AG04449 (cell line): ENCODE data around the gene PPP1R14B.

ENCODE experiments used
- CTCF ChIA-PET: fragments of 350-600 bp; formaldehyde crosslinking; extraction: SDS; loops from one replicate; lab custom pipeline; 2021; ENCODE audit warnings: antibody characterized with exemption; lab: Yijun Ruan, JAX
- POLR2A ChIA-PET: fragments of 400-600, 350-600 bp; formaldehyde crosslinking; extraction: SDS; loops from one replicate; lab custom pipeline; 2020; ENCODE audit warnings: antibody characterized with exemption, inconsistent platforms; lab: Yijun Ruan, JAX
- DNase-seq: peaks from one replicate; pipeline ENCODE4 v3.0.0-alpha.2; 2010; ENCODE audit warnings: low read depth, low spot score
- H3K4me3 ChIP-seq: 2 replicates; pipeline ENCODE4 v1.5.1; 2011; ENCODE audit warnings: low read depth, mild to moderate bottlenecking, control low read depth, low read length
- TF ChIP-seq, protein P1 (sequence below): IDR thresholded peaks from one replicate; pipeline ENCODE4 v1.5.1; 2011; ENCODE audit warnings: mild to moderate bottlenecking, moderate library complexity, low read length, control low read depth, inconsistent platforms; ENCODE audit not compliant: insufficient read depth; ENCODE audit errors: missing control alignments

Gene PPP1R14B

GRCh38 chr11:64210301-64211020 lies 36.3 kb downstream of the PPP1R14B start:
- POLR2A ChIA-PET: no interaction called here

DNA sequence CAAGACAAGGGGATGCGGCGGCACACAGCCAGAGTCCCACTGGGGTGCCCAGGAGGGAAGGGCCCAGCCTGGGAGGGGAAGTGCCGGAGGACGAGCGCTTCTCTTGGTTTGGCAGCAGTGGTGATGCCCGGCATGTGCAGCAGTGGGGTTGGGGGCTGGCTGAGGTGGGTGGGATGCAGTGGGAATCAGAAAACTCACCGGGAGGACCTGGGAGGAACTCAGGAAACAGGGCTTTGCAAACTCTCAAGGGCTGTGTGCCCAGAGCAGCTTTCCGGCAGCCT lies 37.2 kb downstream of the PPP1R14B start:
- no peak overlapping the region for H3K4me3 ChIP-seq
- CTCF ChIA-PET: interaction anchor here (7.9 to 11.7 kb wide), 3 partner anchors 15 to 93 kb away, joined by 56 to 305 read pairs (median 121); partner anchors contain the start of genes CATSPERZ, ESRRA, NUDT22 and STIP1
- DNase-seq: no peak
- TF ChIP-seq, protein P1, sequence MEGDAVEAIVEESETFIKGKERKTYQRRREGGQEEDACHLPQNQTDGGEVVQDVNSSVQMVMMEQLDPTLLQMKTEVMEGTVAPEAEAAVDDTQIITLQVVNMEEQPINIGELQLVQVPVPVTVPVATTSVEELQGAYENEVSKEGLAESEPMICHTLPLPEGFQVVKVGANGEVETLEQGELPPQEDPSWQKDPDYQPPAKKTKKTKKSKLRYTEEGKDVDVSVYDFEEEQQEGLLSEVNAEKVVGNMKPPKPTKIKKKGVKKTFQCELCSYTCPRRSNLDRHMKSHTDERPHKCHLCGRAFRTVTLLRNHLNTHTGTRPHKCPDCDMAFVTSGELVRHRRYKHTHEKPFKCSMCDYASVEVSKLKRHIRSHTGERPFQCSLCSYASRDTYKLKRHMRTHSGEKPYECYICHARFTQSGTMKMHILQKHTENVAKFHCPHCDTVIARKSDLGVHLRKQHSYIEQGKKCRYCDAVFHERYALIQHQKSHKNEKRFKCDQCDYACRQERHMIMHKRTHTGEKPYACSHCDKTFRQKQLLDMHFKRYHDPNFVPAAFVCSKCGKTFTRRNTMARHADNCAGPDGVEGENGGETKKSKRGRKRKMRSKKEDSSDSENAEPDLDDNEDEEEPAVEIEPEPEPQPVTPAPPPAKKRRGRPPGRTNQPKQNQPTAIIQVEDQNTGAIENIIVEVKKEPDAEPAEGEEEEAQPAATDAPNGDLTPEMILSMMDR: no peak
- POLR2A ChIA-PET: no interaction called here

More at GRCh38 chr11:64210301-64211020, 36.3 kb downstream of the PPP1R14B start:
- H3K4me3 ChIP-seq: no peak overlapping the region
- DNase-seq: no peak
- CTCF ChIA-PET: interaction anchor here (1.6 to 11.7 kb wide), 4 partner anchors 14 to 92 kb away, joined by 4 to 305 read pairs (median 88); partner anchors contain the start of genes CATSPERZ, ESRRA, NUDT22 and STIP1
- TF ChIP-seq, protein P1: no peak

DNA sequence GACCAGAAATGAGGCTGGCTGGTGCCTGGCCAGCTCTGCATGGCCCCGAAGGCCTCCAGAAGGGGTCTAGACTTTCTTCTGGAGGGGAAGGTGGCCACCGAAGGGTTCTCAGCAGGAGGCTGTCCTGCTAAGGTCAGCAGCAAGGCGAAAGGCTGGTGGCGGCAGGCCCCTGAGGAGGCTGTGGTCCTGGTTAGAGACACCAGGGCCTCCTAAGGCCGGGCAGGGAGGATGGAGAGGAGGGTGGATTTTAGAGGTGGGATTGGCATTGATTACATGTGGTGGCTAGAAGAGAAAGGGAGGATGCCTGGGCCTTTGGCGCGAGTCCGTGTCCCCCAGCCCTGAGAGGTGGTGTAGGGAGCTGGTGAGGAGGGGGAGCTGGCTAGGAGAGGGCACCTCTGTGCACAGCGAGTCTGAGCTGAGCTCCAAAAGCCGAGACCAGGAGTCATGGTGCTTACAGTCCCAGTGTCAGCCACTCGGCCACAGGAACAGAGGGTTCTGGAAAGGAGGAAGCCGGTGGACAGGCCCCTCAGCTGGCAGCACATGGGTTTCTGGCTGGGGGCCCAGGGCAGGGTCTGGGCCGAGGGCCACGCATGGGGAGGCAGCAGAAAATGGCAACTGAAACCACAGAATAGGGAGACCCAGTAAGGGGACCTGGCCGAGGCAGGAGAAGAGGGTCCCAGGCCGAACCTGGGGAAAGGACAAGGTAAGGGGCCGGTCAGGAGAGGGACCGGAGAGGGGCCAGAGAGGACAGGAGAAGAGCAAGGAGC lies 37.8 kb downstream of the PPP1R14B start:
- no peak overlapping the region for H3K4me3 ChIP-seq
- ChIA-PET CTCF (interaction anchor here (1.1 to 11.7 kb wide), 7 partner anchors 7 to 94 kb away, joined by 3 to 305 read pairs (median 86); partner anchors contain the start of genes CATSPERZ, ESRRA, NUDT22 and PLCB3), POLR2A (no interaction called here)
- DNase-seq: no peak
- TF ChIP-seq, protein P1: no peak

DNA sequence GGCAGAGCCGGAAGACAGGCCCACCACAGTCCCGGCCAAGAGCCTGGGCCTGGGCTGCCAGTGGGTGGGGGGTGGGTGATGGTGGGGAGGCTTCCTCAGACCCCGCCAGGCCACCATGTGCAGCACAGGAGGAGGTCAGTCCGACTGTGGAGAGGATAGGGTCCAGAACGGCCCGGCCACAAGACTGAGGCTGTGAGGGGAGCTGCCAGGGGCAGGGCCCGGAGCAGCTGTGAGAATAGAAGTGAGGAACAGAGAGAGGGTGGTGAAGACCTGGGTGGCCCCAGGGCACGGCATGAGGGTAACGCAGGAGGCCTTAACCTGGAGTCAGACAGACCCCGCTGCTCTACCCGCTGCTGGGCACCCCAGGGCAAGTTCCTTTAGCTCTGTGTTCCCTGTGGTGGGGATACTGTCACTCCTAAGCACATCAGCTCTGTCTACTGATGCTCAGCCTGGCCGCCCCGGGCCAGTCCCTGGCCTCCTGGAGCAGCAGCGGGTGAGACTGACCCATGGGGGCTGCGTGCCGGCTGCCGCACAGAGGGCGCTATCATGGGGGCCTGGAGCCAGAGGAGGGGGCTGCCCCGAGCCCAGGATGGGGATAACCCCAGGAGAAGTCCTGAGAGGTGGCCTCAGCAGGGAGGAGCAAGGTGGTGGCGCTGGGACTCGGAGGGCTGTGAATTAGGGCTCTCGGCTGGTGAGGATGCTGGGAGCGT lies 38.5 kb downstream of the PPP1R14B start:
- CTCF ChIA-PET: interaction anchor here (1.1 to 11.7 kb wide), 9 partner anchors 8 to 123 kb away, joined by 3 to 305 read pairs (median 56); partner anchors contain the start of genes CATSPERZ, ESRRA, NUDT22 and PLCB3
- H3K4me3 ChIP-seq: no peak overlapping the region
- TF ChIP-seq, protein P1: no peak
- DNase-seq: no peak
- POLR2A ChIA-PET: interaction anchor here (0.6 to 1.8 kb wide), 5 partner anchors 18 to 61 kb away, joined by 3 to 6 read pairs (median 3); no protein-coding TSS in a partner anchor

- DNase-seq: no peak
- ChIA-PET POLR2A (interaction anchor here (0.6 to 1.8 kb wide), 7 partner anchors 19 to 110 kb away, joined by 3 to 6 read pairs (median 3); partner anchors contain the start of genes PLCB3, PRDX5 and TRMT112), CTCF (interaction anchor here (0.7 to 11.7 kb wide), 15 partner anchors 8 to 147 kb away, joined by 3 to 305 read pairs (median 4); partner anchors contain the start of genes CATSPERZ, ESRRA, NUDT22 and PLCB3)
- H3K4me3 ChIP-seq: no peak overlapping the region; the same call in 1 of the 2 replicates
- TF ChIP-seq, protein P1: no peak
These were observed 39.3 kb downstream of the PPP1R14B start for GRCh38 chr11:64207256-64208085.
